Daoy (cell line): Measurements from ENCODE around the gene DIDO1. TPM values are rescaled to one million over a fixed set of nuclear protein-coding genes. Genes with fewer than 3 reads are reported as not detected.

Source experiments
- DNase-seq: peaks from one replicate; pipeline ENCODE4 v3.0.0-alpha.2; 2015; ENCODE audit warnings: low read depth
- total RNA-seq: library from RNA; depleted of rRNA; stranded (reverse); fragments of >200 nt; shearing (Covaris generic); gene quantifications from 2 replicates; pipeline ENCODE4 v1.2.3, GENCODE V29; 2014; rRNA removed

Gene DIDO1
- total RNA-seq, 1 experiment from 2014 or later = 20.6 TPM

GRCh38 chr20:62835931-62836861, 90.1 kb downstream of the DIDO1 start:
- DNase-seq = peak; percentile 53

GRCh38 chr20:62834967-62835730, 91.2 kb downstream of the DIDO1 start:
- DNase-seq = no peak

GRCh38 chr20:62832951-62833391, 93.3 kb downstream of the DIDO1 start:
- DNase-seq = peak; percentile 1

- peak; percentile 42 for DNase-seq
Measured at GRCh38 chr20:62832212-62832922, 93.9 kb downstream of the DIDO1 start.

- DNase-seq = peak; percentile 1
Measured at GRCh38 chr20:62831854-62832211, 94.5 kb downstream of the DIDO1 start.

GRCh38 chr20:62831361-62831788, 94.9 kb downstream of the DIDO1 start:
- peak; percentile 1 for DNase-seq

- peak; percentile 1 for DNase-seq
Measured at GRCh38 chr20:62830821-62831220, 95.5 kb downstream of the DIDO1 start.

GRCh38 chr20:62830251-62830650, 96.1 kb downstream of the DIDO1 start:
- DNase-seq = no peak

GRCh38 chr20:62829231-62830230, 96.8 kb downstream of the DIDO1 start:
- DNase-seq = no peak

GRCh38 chr20:62828511-62829230, 97.6 kb downstream of the DIDO1 start:
- DNase-seq = no peak

- DNase-seq = no peak
Measured at GRCh38 chr20:62828051-62828450, 98.3 kb downstream of the DIDO1 start.

Other genes starting within 250 kb of the DIDO1 start
- 0.17 TPM in 1 of 2 replicates, not detected in the other for gene NTSR1, start 217.7 kb downstream of the DIDO1 start, total RNA-seq
- gene MRGBP, start 130.0 kb downstream of the DIDO1 start, total RNA-seq = 22.4 and 27.1 TPM in 2 replicates
- 44.2 and 55.0 TPM in 2 replicates for gene OGFR, start 121.7 kb downstream of the DIDO1 start, total RNA-seq
- 0.97 and 6.1 TPM in 2 replicates for gene COL9A3, start 109.5 kb downstream of the DIDO1 start, total RNA-seq
- 11.7 and 12.6 TPM in 2 replicates for gene TCFL5, start 64.7 kb downstream of the DIDO1 start, total RNA-seq
- gene GID8, start 11.6 kb upstream of the DIDO1 start, total RNA-seq = 23.1 and 25.3 TPM in 2 replicates
- gene SLC17A9, start 26.2 kb upstream of the DIDO1 start, total RNA-seq = 0.33 and 0.91 TPM in 2 replicates
- gene BHLHE23, start 80.5 kb upstream of the DIDO1 start, total RNA-seq = not detected in 2 replicates